WERI-Rb-1 (cell line): ENCODE results near the gene ST6GALNAC1.

ENCODE experiments used
- DNase-seq: peaks from one replicate; pipeline ENCODE4 v3.0.0-alpha.2; 2020
- H3K27ac ChIP-seq: fragments of 250-450 bp; sonication (Bioruptor Pico); 2 replicates; pipeline ENCODE4 v1.5.1; 2020; ENCODE audit warnings: mild to moderate bottlenecking, moderate library complexity
- H3K27me3 ChIP-seq: fragments of 250-450 bp; sonication (Bioruptor Pico); 2 replicates; pipeline ENCODE4 v1.5.1; 2021; ENCODE audit warnings: mild to moderate bottlenecking, low read depth, moderate library complexity; ENCODE audit not compliant: insufficient read depth, severe bottlenecking
- H3K36me3 ChIP-seq: fragments of 250-450 bp; sonication (Bioruptor Pico); 2 replicates; pipeline ENCODE4 v1.5.1; 2020; ENCODE audit warnings: mild to moderate bottlenecking, moderate library complexity
- H3K4me3 ChIP-seq: 2 replicates; pipeline ENCODE4 v1.5.1; 2011; ENCODE audit warnings: low read depth, mild to moderate bottlenecking, control low read depth, low read length
- H3K9me3 ChIP-seq: fragments of 250-450 bp; sonication (Bioruptor Pico); 2 replicates; pipeline ENCODE4 v1.5.1; 2021; ENCODE audit warnings: mild to moderate bottlenecking, moderate library complexity; ENCODE audit not compliant: severe bottlenecking
- CTCF ChIP-seq: IDR thresholded peaks from 2 replicates; pipeline ENCODE4 v1.5.1; 2011; ENCODE audit warnings: low read depth, mild to moderate bottlenecking, control low read depth, inconsistent platforms, low read length

ST6GALNAC1 gene

DNA sequence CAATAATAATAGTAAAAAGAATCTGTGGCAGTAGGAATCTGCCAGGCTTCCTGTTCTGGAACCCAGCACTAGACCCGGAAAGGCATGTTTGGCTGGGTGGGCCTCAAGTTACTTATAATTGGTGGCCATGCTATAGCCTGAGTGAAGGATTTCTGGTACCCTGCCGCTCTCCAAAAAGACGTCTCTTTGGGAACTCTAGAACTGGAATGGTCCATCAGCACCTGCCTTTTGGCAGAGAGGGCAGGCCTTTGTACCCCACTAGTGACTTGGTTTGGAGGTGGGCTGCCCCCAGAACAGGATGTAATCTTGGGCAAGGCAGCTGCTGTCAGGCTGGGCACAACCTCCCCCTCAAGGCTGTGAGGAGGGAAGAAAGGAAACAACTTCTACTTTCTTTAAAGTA lies 29.3 kb upstream of the ST6GALNAC1 start:
- H3K4me3 ChIP-seq = no peak overlapping the region
- TF ChIP-seq CTCF = no peak
- H3K36me3 ChIP-seq = peaks cover 17% of the 10 kb centered on the region
- DNase-seq = no peak
- H3K27me3 ChIP-seq = no peaks in the 10 kb centered on the region
- no peak overlapping the region for H3K27ac ChIP-seq
- no peaks in the 10 kb centered on the region for H3K9me3 ChIP-seq

GRCh38 chr17:76672270-76672851 lies 28.8 kb upstream of the ST6GALNAC1 start:
- Histone ChIP-seq H3K27me3 (no peaks in the 10 kb centered on the region), H3K9me3 (no peaks in the 10 kb centered on the region), H3K4me3 (peak overlapping the region; percentile 98), H3K36me3 (peaks cover 12% of the 10 kb centered on the region), H3K27ac (peak overlapping the region; percentile 86)
- DNase-seq = no peak
- no peak for TF ChIP-seq CTCF

GRCh38 chr17:76671912-76672262 lies 28.3 kb upstream of the ST6GALNAC1 start:
- Histone ChIP-seq H3K36me3 (peaks cover 8% of the 10 kb centered on the region), H3K9me3 (no peaks in the 10 kb centered on the region), H3K4me3 (peak overlapping the region; percentile 98), H3K27ac (peak overlapping the region; percentile 86), H3K27me3 (no peaks in the 10 kb centered on the region)
- TF ChIP-seq CTCF = no peak
- no peak for DNase-seq

DNA sequence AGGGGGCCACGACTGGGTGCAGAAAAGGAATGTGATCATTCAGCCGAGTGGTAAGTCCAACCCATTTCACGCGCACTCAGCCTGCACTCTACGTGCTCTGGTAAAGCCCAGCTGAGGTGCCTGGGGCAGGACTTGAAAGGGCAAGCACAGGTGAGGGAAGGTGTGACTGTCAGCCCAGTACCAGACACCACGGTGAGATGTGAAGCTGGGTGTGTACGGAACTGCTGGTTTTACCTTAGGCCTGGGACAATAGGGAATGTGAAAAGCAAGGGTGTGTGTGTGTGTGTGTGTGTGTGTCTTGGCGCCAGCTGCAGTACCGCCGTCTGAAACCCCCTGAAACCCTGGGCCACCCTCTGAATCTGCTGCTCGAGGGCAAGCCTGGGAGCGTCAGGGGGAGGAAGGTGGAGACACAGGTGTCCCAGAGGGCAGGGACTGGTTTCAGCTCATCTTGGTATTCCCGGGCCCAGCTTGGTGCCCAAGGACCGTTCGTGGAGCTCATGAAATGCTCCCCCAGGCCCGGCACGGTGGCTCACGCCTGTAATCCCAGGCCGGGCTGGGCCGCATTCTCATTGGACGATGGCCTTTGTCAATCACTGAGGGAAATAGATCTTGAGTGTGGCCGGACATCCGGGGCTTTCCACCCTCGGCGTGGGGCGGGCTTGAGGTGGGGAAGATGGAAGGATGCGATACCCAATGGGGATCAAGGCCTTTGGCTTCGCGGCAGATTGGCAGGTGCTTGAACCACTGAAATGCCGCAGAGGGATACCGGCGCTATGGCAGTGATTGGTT lies 27.8 kb upstream of the ST6GALNAC1 start:
- peak overlapping the region; percentile 98 for H3K4me3 ChIP-seq
- peak overlapping the region; percentile 95 for H3K27ac ChIP-seq
- peak; percentile 100 for DNase-seq
- no peaks in the 10 kb centered on the region for H3K27me3 ChIP-seq
- no peaks in the 10 kb centered on the region for H3K9me3 ChIP-seq
- peaks cover 2% of the 10 kb centered on the region; the same call in 1 of the 2 replicates for H3K36me3 ChIP-seq
- TF ChIP-seq CTCF = no peak

- DNase-seq = no peak
- Histone ChIP-seq H3K4me3 (peak overlapping the region; percentile 98), H3K27me3 (no peaks in the 10 kb centered on the region), H3K9me3 (no peaks in the 10 kb centered on the region), H3K27ac (peak overlapping the region; percentile 95), H3K36me3 (no peaks in the 10 kb centered on the region)
- no peak for TF ChIP-seq CTCF
Measured at GRCh38 chr17:76670718-76671122, 27.2 kb upstream of the ST6GALNAC1 start.
